RPMI8226 (cell line): ENCODE data around the gene COL23A1.

Experiments used
- DNase-seq: peaks from one replicate; pipeline ENCODE4 v3.0.0-alpha.2; 2015

The COL23A1 gene

GRCh38 chr5:178587763-178588611 lies 2.2 kb downstream of the COL23A1 start:
- DNase-seq: no peak

- no peak for DNase-seq
These were observed 3.8 kb downstream of the COL23A1 start for GRCh38 chr5:178586396-178586795.

GRCh38 chr5:178585421-178585820 lies 4.8 kb downstream of the COL23A1 start:
- peak; percentile 47 for DNase-seq

- DNase-seq: no peak
These were observed 6.9 kb downstream of the COL23A1 start for GRCh38 chr5:178583279-178583678.

GRCh38 chr5:178582291-178582690 lies 7.9 kb downstream of the COL23A1 start:
- no peak for DNase-seq

GRCh38 chr5:178581621-178582020 lies 8.6 kb downstream of the COL23A1 start:
- DNase-seq: no peak

GRCh38 chr5:178580271-178580955 lies 9.8 kb downstream of the COL23A1 start:
- no peak for DNase-seq

GRCh38 chr5:178577944-178578343 lies 12.2 kb downstream of the COL23A1 start:
- no peak for DNase-seq

GRCh38 chr5:178577376-178577839 lies 12.8 kb downstream of the COL23A1 start:
- no peak for DNase-seq

GRCh38 chr5:178576591-178577351 lies 13.4 kb downstream of the COL23A1 start:
- no peak for DNase-seq

GRCh38 chr5:178573216-178573615 lies 17.0 kb downstream of the COL23A1 start:
- DNase-seq: no peak

GRCh38 chr5:178572617-178573016 lies 17.6 kb downstream of the COL23A1 start:
- no peak for DNase-seq

- no peak for DNase-seq
These were observed 20.7 kb downstream of the COL23A1 start for GRCh38 chr5:178569485-178569884.

- DNase-seq: no peak
These were observed 25.2 kb downstream of the COL23A1 start for GRCh38 chr5:178564811-178565550.

GRCh38 chr5:178564397-178564796 lies 25.8 kb downstream of the COL23A1 start:
- DNase-seq: no peak

GRCh38 chr5:178563621-178564020 lies 26.6 kb downstream of the COL23A1 start:
- no peak for DNase-seq

- DNase-seq: no peak
These were observed 28.4 kb downstream of the COL23A1 start for GRCh38 chr5:178561746-178562264.

- DNase-seq: no peak
These were observed 29.3 kb downstream of the COL23A1 start for GRCh38 chr5:178560911-178561310.

GRCh38 chr5:178557416-178557815 lies 32.8 kb downstream of the COL23A1 start:
- DNase-seq: no peak

GRCh38 chr5:178555771-178556211 lies 34.4 kb downstream of the COL23A1 start:
- DNase-seq: no peak

GRCh38 chr5:178555005-178555404 lies 35.2 kb downstream of the COL23A1 start:
- DNase-seq: no peak

GRCh38 chr5:178554311-178554710 lies 35.9 kb downstream of the COL23A1 start:
- no peak for DNase-seq
